K562 (cell line): ENCODE results near the gene DCUN1D2. TPM values are rescaled to one million over a fixed set of nuclear protein-coding genes. Genes with fewer than 3 reads are reported as not detected.

ENCODE experiments used
- ATAC-seq: fragments of 200-7000 bp; cut with Tn5 transposase; 3 replicates; pipeline ENCODE4 v1.9.1; 2020; ENCODE audit warnings: moderate library complexity
- BruUV-seq: library from RNA; stranded (reverse); fragments of 400-500 nt; replicated peaks from 2 replicates; lab custom pipeline; 2021; lab: Mats Ljungman, UMichigan
- CTCF ChIA-PET: fragments of 300-600 bp; formaldehyde crosslinking; extraction: SDS; loops from one replicate; lab custom pipeline; 2021; ENCODE audit warnings: low intra/inter-chr PET ratio; lab: Yijun Ruan, JAX
- POLR2A ChIA-PET: fragments of 300-600, 350-650 bp; sonication (Branson Sonifier 250); formaldehyde crosslinking; extraction: SDS; loops from one replicate; lab custom pipeline; 2021; ENCODE audit warnings: antibody characterized with exemption, inconsistent platforms; lab: Yijun Ruan, JAX
- DNase-seq, 4 experiments: peaks; one replicate each; pipeline versions ENCODE4 v3.0.0 to v3.0.0-alpha.2; 2011 to 2018; ENCODE audit warnings: low spot score in 3 of 4, mixed read lengths in 3 of 4; ENCODE audit errors: extremely low read depth in 1 of 4
- FAIRE-seq: peaks from 2 replicates; lab custom pipeline; 2011; peaks lifted over from hg19 to GRCh38; lab: Jason Lieb, UNC
- H2AFZ ChIP-seq: 2 replicates; pipeline ENCODE4 v1.6.0; 2011; ENCODE audit warnings: low read depth, low read length, control low read depth, inconsistent platforms
- H3K27ac ChIP-seq: fragments of 200-600 bp; 3 replicates; pipeline ENCODE4 v1.8.0; 2011; ENCODE audit warnings: low read depth, mild to moderate bottlenecking, control low read depth, inconsistent platforms, low read length, moderate library complexity, mixed read lengths; ENCODE audit errors: extremely low read depth
- H3K27me3 ChIP-seq, 2 experiments: fragments of 300-600 bp in 1 of 2; 2 replicates in 1 of 2; 3 replicates in 1 of 2; pipeline versions ENCODE4 v1.6.0 to v1.8.0; 2011; ENCODE audit warnings: inconsistent platforms in 2 of 2, low read length in 2 of 2, mild to moderate bottlenecking in 1 of 2, mixed read lengths in 1 of 2, moderate library complexity in 1 of 2; ENCODE audit not compliant: control insufficient read depth in 2 of 2, insufficient read depth in 2 of 2
- H3K36me3 ChIP-seq: fragments of 300-600 bp; 3 replicates; pipeline ENCODE4 v1.8.0; 2011; ENCODE audit warnings: mild to moderate bottlenecking, low read length, inconsistent platforms; ENCODE audit not compliant: control insufficient read depth, insufficient read depth
- H3K4me1 ChIP-seq, 2 experiments: fragments of 200-600 bp in 1 of 2; replicated peaks in 1 of 2; 2 replicates in 1 of 2; 3 replicates in 1 of 2; pipeline versions ENCODE4 v1.5.1 to v1.8.0; 2011; ENCODE audit warnings: inconsistent platforms in 2 of 2, low read length in 2 of 2, mild to moderate bottlenecking in 1 of 2, mixed read lengths in 1 of 2, moderate library complexity in 1 of 2; ENCODE audit not compliant: control insufficient read depth in 2 of 2, insufficient read depth in 2 of 2
- H3K4me2 ChIP-seq: 2 replicates; pipeline ENCODE4 v1.6.1; 2011; ENCODE audit warnings: low read length, control low read depth, inconsistent platforms, mixed read lengths; ENCODE audit not compliant: insufficient read depth
- H3K4me3 ChIP-seq: fragments of 200-600 bp; sonication (generic), shearing (Covaris generic); 2 replicates; pipeline ENCODE4 v1.5.1; 2016; ENCODE audit warnings: control low read depth, inconsistent platforms
- H3K79me2 ChIP-seq: fragments of 200-600 bp; 3 replicates; pipeline ENCODE4 v1.8.0; 2011; ENCODE audit warnings: low read length, inconsistent platforms; ENCODE audit not compliant: control insufficient read depth, insufficient read depth
- H3K9ac ChIP-seq, 2 experiments: 2 replicates each; pipeline versions ENCODE4 v1.6.0 to v1.6.1; 2011; ENCODE audit warnings: low read depth in 2 of 2, low read length in 2 of 2, control low read depth in 1 of 2, inconsistent platforms in 1 of 2, mild to moderate bottlenecking in 1 of 2, mixed read lengths in 1 of 2; ENCODE audit not compliant: insufficient read depth in 1 of 2
- H3K9me1 ChIP-seq: one replicate; pipeline ENCODE4 v1.6.0; 2011; ENCODE audit warnings: inconsistent platforms, mild to moderate bottlenecking, low read length, moderate library complexity; ENCODE audit not compliant: control insufficient read depth, insufficient read depth
- H3K9me3 ChIP-seq: replicated peaks from 2 replicates; pipeline ENCODE4 v1.5.1; 2011; ENCODE audit warnings: low read depth, low read length, inconsistent platforms; ENCODE audit not compliant: control insufficient read depth, insufficient read depth
- H4K20me1 ChIP-seq: replicated peaks from 2 replicates; pipeline ENCODE4 v1.6.1; 2011; ENCODE audit warnings: low read length, inconsistent platforms, mixed read lengths; ENCODE audit not compliant: control insufficient read depth, insufficient read depth
- ETV6 ChIP-seq, 3 experiments: fragments of 150-350 bp in 1 of 3; sonication (generic) in 1 of 3; formaldehyde crosslinking in 1 of 3; IDR thresholded peaks; 2 replicates each; pipeline versions ENCODE4 v1.6.1 to v1.8.0; 2014 to 2022; ENCODE audit warnings: borderline replicate concordance in 2 of 3, low read depth in 2 of 3, antibody characterized with exemption in 1 of 3, low read length in 1 of 3, mild to moderate bottlenecking in 1 of 3, missing genetic modification reagents in 1 of 3
- MED1 ChIP-seq: sonication (generic); formaldehyde crosslinking; IDR thresholded peaks from 2 replicates; pipeline ENCODE4 v1.8.1; 2023; ENCODE audit warnings: missing genetic modification reagents, borderline replicate concordance
- NELFE ChIP-seq: IDR thresholded peaks from 2 replicates; pipeline ENCODE4 v1.6.1; 2011; ENCODE audit warnings: mild to moderate bottlenecking; ENCODE audit not compliant: insufficient read depth, insufficient read length
- NFE2 ChIP-seq: IDR thresholded peaks from 2 replicates; pipeline ENCODE4 v1.6.1; 2014; ENCODE audit warnings: antibody characterized with exemption, low read depth
- RBM22 ChIP-seq: fragments of 200-400 bp; formaldehyde crosslinking; IDR thresholded peaks from 2 replicates; pipeline ENCODE4 v1.6.1; 2018; ENCODE audit warnings: low read length, low read depth; ENCODE audit not compliant: poor library complexity, severe bottlenecking
- TRIM25 ChIP-seq: fragments of 450-650 bp; IDR thresholded peaks from 2 replicates; pipeline ENCODE4 v1.7.0; 2016; ENCODE audit warnings: borderline replicate concordance
- ZBTB1 ChIP-seq: sonication (generic); formaldehyde crosslinking; IDR thresholded peaks from 2 replicates; pipeline ENCODE4 v1.8.1; 2023; ENCODE audit warnings: missing genetic modification reagents, low read depth, mild to moderate bottlenecking, borderline replicate concordance
- ZNF239 ChIP-seq: fragments of 250-450 bp; sonication (Bioruptor Pico); IDR thresholded peaks from 2 replicates; pipeline ENCODE4 v1.4.0; 2020; ENCODE audit warnings: mild to moderate bottlenecking
- ZNF79 ChIP-seq: fragments of 250-450 bp; sonication (Bioruptor Pico); IDR thresholded peaks from 2 replicates; pipeline ENCODE4 v1.4.0; 2020; ENCODE audit warnings: low read depth, mild to moderate bottlenecking, moderate library complexity
- WGBS: fragments of 100-300 bp; shearing (Covaris generic); methylation state at CpG from one replicate; pipeline ENCODE4 v1.1.6; 2016; ENCODE audit warnings: low coverage, mixed read lengths; ENCODE audit not compliant: insufficient coverage; ENCODE audit errors: missing lambda C conversion rate; 5-methylcytosine and 5-hydroxymethylcytosine counted together
- in situ Hi-C: fragments of 300-500 bp; cut with MboI; formaldehyde crosslinking; loops from 4 replicates; pipeline ENCODE4 v1.15.0; 2018; ENCODE audit warnings: inconsistent platforms, mixed read lengths
- intact Hi-C: fragments of 100-400 bp; cut with micrococcal nuclease; formaldehyde crosslinking; loops from 2 replicates; pipeline ENCODE4 v1.14.2; 2022
- polyA plus RNA-seq, 8 experiments: library from polyadenylated mRNA; depleted of rRNA in 4 of 8; stranded (reverse) in 5 of 8; unstranded in 3 of 8; fragments of >200 nt; fragmentation: Nextera tagmentation in 2 of 8; fragmentation: Illumina TruSeq in 1 of 8; extraction: Ambion mirVana in 2 of 8; extraction: Trizol in 1 of 8; gene quantifications; 2 replicates each; pipeline versions ENCODE4 v1.2.1 to v1.2.3, GENCODE V29; 2011 to 2014; ENCODE audit warnings: inconsistent platforms in 1 of 8, missing spikeins in 1 of 8
- total RNA-seq, 7 experiments: library from RNA; depleted of rRNA in 6 of 7; stranded (reverse); fragments of >200 nt in 6 of 7; fragmentation: Illumina TruSeq in 2 of 7; extraction: Trizol in 2 of 7; gene quantifications; 2 replicates each; pipeline versions ENCODE4 v1.2.1 to v1.2.3, GENCODE V29; 2011 to 2021; ENCODE audit warnings: low replicate concordance in 1 of 7
- TF ChIP-seq, protein P1 (sequence below): sonication (generic); formaldehyde crosslinking; IDR thresholded peaks from 2 replicates; pipeline ENCODE4 v1.8.1; 2023; ENCODE audit warnings: mild to moderate bottlenecking, missing genetic modification reagents
- TF ChIP-seq, protein P2 (sequence below), 3 experiments: fragments of 200-800 bp in 1 of 3; fragments of 250-450 bp in 1 of 3; fragments of 450-650 bp in 1 of 3; sonication (Bioruptor Pico) in 1 of 3; sonication (Bioruptor generic) in 1 of 3; formaldehyde crosslinking in 1 of 3; IDR thresholded peaks; 2 replicates each; pipeline versions ENCODE4 v1.6.1 to v1.8.0; 2016 to 2022; ENCODE audit warnings: mild to moderate bottlenecking in 2 of 3, missing genetic modification characterization in 2 of 3, missing compliant biosample characterization in 1 of 3, moderate library complexity in 1 of 3

Gene DCUN1D2
- total and polyA plus RNA-seq, 9 of the 15 experiments (the other 6 are each of a cell fraction or from before 2014, with no cell fraction given), result 2.1 to 16.8 (median 11.1) TPM

DNA sequence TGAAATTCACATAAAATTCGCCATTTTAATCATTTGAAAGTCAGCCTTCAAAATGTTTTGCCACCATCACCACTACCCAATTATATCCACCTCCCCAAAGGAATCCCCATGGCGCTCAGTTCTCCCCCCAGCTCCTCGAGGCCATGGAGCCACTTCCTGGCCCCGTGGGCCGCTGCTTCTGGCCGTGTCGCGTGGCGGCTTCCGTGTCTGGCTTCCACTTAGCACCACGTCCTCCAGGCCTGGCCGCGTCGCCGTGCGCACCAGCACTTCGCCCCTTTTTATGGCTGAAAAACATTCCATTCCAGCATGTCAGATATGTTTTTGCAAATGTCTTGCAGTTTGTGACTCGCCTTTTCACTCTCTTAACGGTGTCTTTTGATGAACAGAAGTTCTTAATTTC, 46.7 kb upstream of the DCUN1D2 start:
- no peak for DNase-seq
- in situ Hi-C loops, result no loop called here
- intact Hi-C loops, result no loop called here
- no peak overlapping the region for H3K27ac ChIP-seq
- no peak overlapping the region for H2AFZ ChIP-seq
- H3K9ac ChIP-seq, result no peak overlapping the region
- no peaks in the 10 kb centered on the region for H3K4me1 ChIP-seq
- H3K9me3 ChIP-seq, result no peaks in the 10 kb centered on the region; the same call in 1 of the 2 replicates
- TF ChIP-seq NELFE (no peak), ZBTB1 (no peak), RBM22 (no peak), ETV6 (IDR thresholded peaks at IDR 0.05; ENCODE audit: borderline replicate concordance in 1 of 2, low read depth in 2 of 2, low read length in 1 of 2) (no peak), ETV6 (CRISPR knock-in tag; IDR thresholded peaks at IDR 0.05; ENCODE audit: borderline replicate concordance) (no peak), MED1 (CRISPR knock-in tag) (no peak), ZNF79 (no peak), NFE2 (no peak), TRIM25 (no peak), ZNF239 (CRISPR knock-in tag) (no peak)
- TF ChIP-seq, protein P1, sequence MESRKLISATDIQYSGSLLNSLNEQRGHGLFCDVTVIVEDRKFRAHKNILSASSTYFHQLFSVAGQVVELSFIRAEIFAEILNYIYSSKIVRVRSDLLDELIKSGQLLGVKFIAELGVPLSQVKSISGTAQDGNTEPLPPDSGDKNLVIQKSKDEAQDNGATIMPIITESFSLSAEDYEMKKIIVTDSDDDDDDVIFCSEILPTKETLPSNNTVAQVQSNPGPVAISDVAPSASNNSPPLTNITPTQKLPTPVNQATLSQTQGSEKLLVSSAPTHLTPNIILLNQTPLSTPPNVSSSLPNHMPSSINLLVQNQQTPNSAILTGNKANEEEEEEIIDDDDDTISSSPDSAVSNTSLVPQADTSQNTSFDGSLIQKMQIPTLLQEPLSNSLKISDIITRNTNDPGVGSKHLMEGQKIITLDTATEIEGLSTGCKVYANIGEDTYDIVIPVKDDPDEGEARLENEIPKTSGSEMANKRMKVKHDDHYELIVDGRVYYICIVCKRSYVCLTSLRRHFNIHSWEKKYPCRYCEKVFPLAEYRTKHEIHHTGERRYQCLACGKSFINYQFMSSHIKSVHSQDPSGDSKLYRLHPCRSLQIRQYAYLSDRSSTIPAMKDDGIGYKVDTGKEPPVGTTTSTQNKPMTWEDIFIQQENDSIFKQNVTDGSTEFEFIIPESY (CRISPR knock-in tag), result no peak
- TF ChIP-seq, protein P2, sequence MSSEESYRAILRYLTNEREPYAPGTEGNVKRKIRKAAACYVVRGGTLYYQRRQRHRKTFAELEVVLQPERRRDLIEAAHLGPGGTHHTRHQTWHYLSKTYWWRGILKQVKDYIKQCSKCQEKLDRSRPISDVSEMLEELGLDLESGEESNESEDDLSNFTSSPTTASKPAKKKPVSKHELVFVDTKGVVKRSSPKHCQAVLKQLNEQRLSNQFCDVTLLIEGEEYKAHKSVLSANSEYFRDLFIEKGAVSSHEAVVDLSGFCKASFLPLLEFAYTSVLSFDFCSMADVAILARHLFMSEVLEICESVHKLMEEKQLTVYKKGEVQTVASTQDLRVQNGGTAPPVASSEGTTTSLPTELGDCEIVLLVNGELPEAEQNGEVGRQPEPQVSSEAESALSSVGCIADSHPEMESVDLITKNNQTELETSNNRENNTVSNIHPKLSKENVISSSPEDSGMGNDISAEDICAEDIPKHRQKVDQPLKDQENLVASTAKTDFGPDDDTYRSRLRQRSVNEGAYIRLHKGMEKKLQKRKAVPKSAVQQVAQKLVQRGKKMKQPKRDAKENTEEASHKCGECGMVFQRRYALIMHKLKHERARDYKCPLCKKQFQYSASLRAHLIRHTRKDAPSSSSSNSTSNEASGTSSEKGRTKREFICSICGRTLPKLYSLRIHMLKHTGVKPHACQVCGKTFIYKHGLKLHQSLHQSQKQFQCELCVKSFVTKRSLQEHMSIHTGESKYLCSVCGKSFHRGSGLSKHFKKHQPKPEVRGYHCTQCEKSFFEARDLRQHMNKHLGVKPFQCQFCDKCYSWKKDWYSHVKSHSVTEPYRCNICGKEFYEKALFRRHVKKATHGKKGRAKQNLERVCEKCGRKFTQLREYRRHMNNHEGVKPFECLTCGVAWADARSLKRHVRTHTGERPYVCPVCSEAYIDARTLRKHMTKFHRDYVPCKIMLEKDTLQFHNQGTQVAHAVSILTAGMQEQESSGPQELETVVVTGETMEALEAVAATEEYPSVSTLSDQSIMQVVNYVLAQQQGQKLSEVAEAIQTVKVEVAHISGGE (CRISPR knock-in tag; IDR thresholded peaks at IDR 0.05), result no peak
- POLR2A ChIA-PET, result no interaction called here
- peaks cover 9% of the 10 kb centered on the region; the same call in 2 of the 3 replicates for H3K79me2 ChIP-seq
- BruUV-seq, result no TSS peak
- 87% methylated on average over 11 of the region's 19 CpGs for WGBS
- no peaks in the 10 kb centered on the region for H3K9me1 ChIP-seq
- no peak overlapping the region for H3K4me2 ChIP-seq
- CTCF ChIA-PET, result no interaction called here
- peaks cover 14% of the 10 kb centered on the region; the same call in 2 of the 3 replicates for H3K36me3 ChIP-seq
- no peaks in the 10 kb centered on the region for H4K20me1 ChIP-seq
- ATAC-seq, result no peak
- no peak overlapping the region for H3K4me3 ChIP-seq
- H3K27me3 ChIP-seq, result no peaks in the 10 kb centered on the region
- FAIRE-seq, result no peak
